ENCODE data around the gene MIGA2. TPM values are rescaled to one million over a fixed set of nuclear protein-coding genes. Genes with fewer than 3 reads are reported as not detected.

The MIGA2 gene
- total RNA-seq, 1 experiment from 2014 or later, result 23.7 TPM

GRCh38 chr9:129042016-129042415 is 5.6 kb downstream of the MIGA2 start:
- no peak overlapping the region for H2AFZ ChIP-seq (ENCODE audit: low read depth, low read length, poor library complexity, severe bottlenecking)
- no peak overlapping the region for H3K4me2 ChIP-seq (ENCODE audit: low read length)
- no peaks in the 10 kb centered on the region for H3K27me3 ChIP-seq (ENCODE audit: insufficient read depth, low read length)
- DNase-seq (ENCODE audit: low read depth, low spot score) (no peak), ATAC-seq (no peak)
- no peak overlapping the region for H3K4me3 ChIP-seq (replicated peaks in 1 of 2; ENCODE audit: low read depth in 1 of 2, low read length in 2 of 2)
- H3K9ac ChIP-seq (ENCODE audit: low read length), result no peak overlapping the region
- no peak overlapping the region for H3K27ac ChIP-seq (ENCODE audit: low read depth, low read length)
- TF ChIP-seq EZH2phosphoT487 (IDR thresholded peaks at IDR 0.05; ENCODE audit: borderline replicate concordance) (no peak), SIN3A (IDR thresholded peaks at IDR 0.05; ENCODE audit: low read depth) (no peak)
- no peaks in the 10 kb centered on the region for H3K9me3 ChIP-seq (ENCODE audit: control insufficient read depth in 1 of 2, insufficient read depth in 1 of 2, low read depth in 1 of 2, low read length in 2 of 2)
- intact Hi-C loops (cut with micrococcal nuclease), result no loop called here
- peaks cover 0 to 4% of the 10 kb centered on the region in 2 experiments; a peak in 1 of 4 replicates for H3K36me3 ChIP-seq (ENCODE audit: control insufficient read depth in 1 of 2, insufficient read depth in 2 of 2, low read length in 2 of 2)
- peaks cover 9 to 10% of the 10 kb centered on the region in 2 experiments; a peak in 2 of 4 replicates for H3K4me1 ChIP-seq (ENCODE audit: control insufficient read depth in 1 of 2, insufficient read depth in 2 of 2, low read length in 2 of 2)
- POLR2A ChIA-PET, result no interaction called here
- H3K9me2 ChIP-seq (ENCODE audit: insufficient read depth), result no peaks in the 10 kb centered on the region
- RAD21 ChIA-PET (ENCODE audit: low non-redundant PET in 1 of 2, low total read pairs in 2 of 2, uncharacterized antibody in 2 of 2, unreplicated experiment in 2 of 2), result no interaction called here
- CTCF ChIA-PET, result no interaction called here
- H4K20me1 ChIP-seq (ENCODE audit: insufficient read depth), result no peaks in the 10 kb centered on the region
- no peaks in the 10 kb centered on the region; the same call in 1 of the 2 replicates for H3K79me2 ChIP-seq (ENCODE audit: insufficient read depth, low read length)
- no TSS peak for BruUV-seq (replicated peaks)

GRCh38 chr9:129052592-129052991 is 16.2 kb downstream of the MIGA2 start:
- no peaks in the 10 kb centered on the region for H3K9me2 ChIP-seq (ENCODE audit: insufficient read depth)
- no peaks in the 10 kb centered on the region for H4K20me1 ChIP-seq (ENCODE audit: insufficient read depth)
- ChIA-PET POLR2A (interaction anchor here (0.6 kb wide), 1 partner anchor 102 kb away, joined by 5 read pairs; no protein-coding TSS in a partner anchor), RAD21 (ENCODE audit: low non-redundant PET in 1 of 2, low total read pairs in 2 of 2, uncharacterized antibody in 2 of 2, unreplicated experiment in 2 of 2) (no interaction called here), CTCF (no interaction called here)
- DNase-seq (ENCODE audit: low read depth, low spot score), result peak; percentile 72
- no peaks in the 10 kb centered on the region; a peak in 1 of 4 replicates for H3K36me3 ChIP-seq (ENCODE audit: control insufficient read depth in 1 of 2, insufficient read depth in 2 of 2, low read length in 2 of 2)
- peak overlapping the region; percentile 53 for H3K27ac ChIP-seq (ENCODE audit: low read depth, low read length)
- no peaks in the 10 kb centered on the region for H3K27me3 ChIP-seq (ENCODE audit: insufficient read depth, low read length)
- no TSS peak for BruUV-seq (replicated peaks)
- H3K4me3 ChIP-seq (replicated peaks in 1 of 2; ENCODE audit: low read depth in 1 of 2, low read length in 2 of 2), result no peak overlapping the region; a peak in 1 of 4 replicates
- H3K4me2 ChIP-seq (ENCODE audit: low read length), result peak overlapping the region; percentile 57
- H3K4me1 ChIP-seq (ENCODE audit: control insufficient read depth in 1 of 2, insufficient read depth in 2 of 2, low read length in 2 of 2), result peaks cover 14 to 17% of the 10 kb centered on the region in 2 experiments
- H3K9me3 ChIP-seq (ENCODE audit: control insufficient read depth in 1 of 2, insufficient read depth in 1 of 2, low read depth in 1 of 2, low read length in 2 of 2), result no peaks in the 10 kb centered on the region
- no peak overlapping the region for H2AFZ ChIP-seq (ENCODE audit: low read depth, low read length, poor library complexity, severe bottlenecking)
- no peaks in the 10 kb centered on the region for H3K79me2 ChIP-seq (ENCODE audit: insufficient read depth, low read length)
- H3K9ac ChIP-seq (ENCODE audit: low read length), result peak overlapping the region; percentile 17; the same call in 1 of the 2 replicates
- peak; percentile 89 for ATAC-seq
- intact Hi-C loops (cut with micrococcal nuclease), result no loop called here
- TF ChIP-seq, protein P1, sequence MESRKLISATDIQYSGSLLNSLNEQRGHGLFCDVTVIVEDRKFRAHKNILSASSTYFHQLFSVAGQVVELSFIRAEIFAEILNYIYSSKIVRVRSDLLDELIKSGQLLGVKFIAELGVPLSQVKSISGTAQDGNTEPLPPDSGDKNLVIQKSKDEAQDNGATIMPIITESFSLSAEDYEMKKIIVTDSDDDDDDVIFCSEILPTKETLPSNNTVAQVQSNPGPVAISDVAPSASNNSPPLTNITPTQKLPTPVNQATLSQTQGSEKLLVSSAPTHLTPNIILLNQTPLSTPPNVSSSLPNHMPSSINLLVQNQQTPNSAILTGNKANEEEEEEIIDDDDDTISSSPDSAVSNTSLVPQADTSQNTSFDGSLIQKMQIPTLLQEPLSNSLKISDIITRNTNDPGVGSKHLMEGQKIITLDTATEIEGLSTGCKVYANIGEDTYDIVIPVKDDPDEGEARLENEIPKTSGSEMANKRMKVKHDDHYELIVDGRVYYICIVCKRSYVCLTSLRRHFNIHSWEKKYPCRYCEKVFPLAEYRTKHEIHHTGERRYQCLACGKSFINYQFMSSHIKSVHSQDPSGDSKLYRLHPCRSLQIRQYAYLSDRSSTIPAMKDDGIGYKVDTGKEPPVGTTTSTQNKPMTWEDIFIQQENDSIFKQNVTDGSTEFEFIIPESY (IDR thresholded peaks at IDR 0.05; ENCODE audit: extremely low read depth, insufficient replicate concordance, low read length), result no peak
- TF ChIP-seq YY1 (IDR thresholded peaks at IDR 0.05; ENCODE audit: extremely low read depth, insufficient replicate concordance, low read depth, low read length), result no peak
- TF ChIP-seq SP1 (IDR thresholded peaks at IDR 0.05; ENCODE audit: low read depth), result peak; percentile 83
- TF ChIP-seq CBX3 (IDR thresholded peaks at IDR 0.05; ENCODE audit: low read depth), result no peak
- 0 out of 2 replicates have a peak, but pooled peaks have one; percentile 42 for TF ChIP-seq CEBPB (IDR thresholded peaks at IDR 0.05; ENCODE audit: low read depth)
- TF ChIP-seq EZH2 (IDR thresholded peaks at IDR 0.05), result no peak
- TF ChIP-seq POLR2A (IDR thresholded peaks at IDR 0.05; ENCODE audit: borderline replicate concordance, extremely low read depth, insufficient read depth, insufficient read length), result no peak
- no peak for TF ChIP-seq EZH2phosphoT487 (IDR thresholded peaks at IDR 0.05; ENCODE audit: borderline replicate concordance)
- TF ChIP-seq ELF1 (IDR thresholded peaks at IDR 0.05; ENCODE audit: borderline replicate concordance, low read depth), result no peak
- TF ChIP-seq ZFX (IDR thresholded peaks at IDR 0.05), result no peak
- peak; percentile 77 for TF ChIP-seq SIN3A (IDR thresholded peaks at IDR 0.05; ENCODE audit: low read depth)
- TF ChIP-seq CTCF (IDR thresholded peaks at IDR 0.05 in 2 of 3, conservative IDR thresholded peaks at IDR 0.05 in 1 of 3; ENCODE audit: borderline replicate concordance in 1 of 3, insufficient read depth in 1 of 3, low read depth in 2 of 3, low read length in 2 of 3), result no peak
- TF ChIP-seq SRF (IDR thresholded peaks at IDR 0.05; ENCODE audit: low read depth), result no peak
- TF ChIP-seq, protein P2, sequence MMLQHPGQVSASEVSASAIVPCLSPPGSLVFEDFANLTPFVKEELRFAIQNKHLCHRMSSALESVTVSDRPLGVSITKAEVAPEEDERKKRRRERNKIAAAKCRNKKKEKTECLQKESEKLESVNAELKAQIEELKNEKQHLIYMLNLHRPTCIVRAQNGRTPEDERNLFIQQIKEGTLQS (IDR thresholded peaks at IDR 0.05), result no peak
- TF ChIP-seq FOSL1 (IDR thresholded peaks at IDR 0.05; ENCODE audit: low read depth), result no peak
